Left hindlimb (tissue), 1 donor: ENCODE data around the gene ELL.

ENCODE experiments used
- DNase-seq: peaks from one replicate; pipeline ENCODE4 v3.0.0-alpha.2; 2018

The ELL gene

GRCh38 chr19:18466354-18466753 lies 55.5 kb downstream of the ELL start:
- DNase-seq: no peak

DNA sequence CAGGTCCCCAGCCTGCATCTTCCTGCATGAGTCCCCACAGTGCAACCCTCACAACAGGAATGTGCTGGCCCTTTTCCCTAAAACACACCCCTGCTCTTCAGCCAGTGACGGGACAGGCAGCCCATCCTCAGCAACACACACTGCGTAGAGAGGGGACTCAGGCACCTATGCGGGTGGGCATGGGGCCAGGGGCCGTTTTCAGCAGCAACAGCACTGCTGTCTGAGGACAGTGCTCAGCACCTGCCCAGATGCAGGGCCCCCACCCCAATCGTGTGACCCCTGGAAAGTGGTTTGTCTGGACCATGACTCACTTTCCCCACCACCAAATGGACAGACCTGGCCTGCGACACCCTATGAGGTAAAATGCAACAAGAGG lies 55.9 kb downstream of the ELL start:
- no peak for DNase-seq

GRCh38 chr19:18465214-18465963 lies 56.5 kb downstream of the ELL start:
- no peak for DNase-seq

DNA sequence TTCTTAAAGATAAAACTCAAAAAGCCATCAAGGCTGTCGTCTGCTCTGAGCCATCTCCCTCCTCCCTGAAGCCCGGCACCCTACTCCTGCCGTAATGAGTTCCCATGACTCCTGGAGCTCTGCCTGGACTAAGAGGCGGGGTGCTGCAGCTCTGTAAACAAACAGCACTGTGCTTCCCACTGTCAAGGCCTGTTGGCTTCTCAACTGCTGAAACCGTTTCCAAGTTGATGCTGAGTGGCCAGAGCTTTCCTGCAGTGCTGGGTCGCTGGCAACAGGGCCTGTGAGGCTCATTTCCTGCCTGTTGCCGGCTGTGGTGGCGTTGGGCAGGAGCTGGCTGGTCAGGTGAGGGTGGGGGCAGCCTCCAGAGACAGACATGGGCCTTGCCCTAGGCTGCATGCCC lies 57.2 kb downstream of the ELL start:
- DNase-seq: no peak

GRCh38 chr19:18461471-18461870 lies 60.4 kb downstream of the ELL start:
- DNase-seq: no peak

- no peak for DNase-seq
These were observed 61.0 kb downstream of the ELL start for GRCh38 chr19:18460900-18461299.

DNA sequence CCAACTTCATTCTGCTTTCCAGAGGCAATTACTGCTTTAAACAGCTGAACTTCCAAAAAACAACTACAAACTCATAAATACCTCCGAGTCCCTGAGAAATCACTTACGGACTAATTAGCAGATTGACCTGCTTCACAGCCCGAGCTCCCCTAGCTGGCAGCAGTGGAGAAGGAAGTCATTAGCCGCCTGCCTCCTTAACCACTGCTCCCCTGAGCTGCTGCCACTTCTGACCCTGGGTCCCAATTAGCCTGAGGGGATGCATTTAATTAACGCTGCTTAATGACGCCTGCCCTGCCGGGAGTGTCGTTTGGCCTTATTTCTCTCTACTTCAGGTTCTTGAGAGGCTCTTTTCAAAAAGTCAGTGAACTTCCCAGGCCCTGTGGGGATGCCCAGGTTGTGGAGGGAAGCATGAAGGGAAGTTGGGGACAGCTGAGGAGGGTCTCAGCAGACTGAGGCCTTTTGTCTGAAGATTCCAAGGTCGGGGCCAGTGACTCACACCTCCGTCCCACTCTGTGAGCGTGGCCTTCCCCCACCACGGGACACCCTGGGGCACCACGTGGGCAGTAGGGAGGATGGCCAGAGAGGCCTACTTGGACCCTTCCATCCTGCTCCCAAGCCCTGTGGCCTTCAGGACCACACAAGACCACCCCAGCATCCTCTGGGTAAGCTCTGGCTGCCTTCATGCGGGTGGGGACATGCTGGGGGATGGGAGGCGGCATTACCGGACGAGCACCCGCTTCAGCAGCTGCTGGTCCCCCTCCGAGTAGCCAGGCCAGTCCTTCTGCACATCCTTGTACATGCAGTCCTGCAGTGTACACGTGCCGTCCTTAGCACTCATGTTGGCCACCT lies 64.2 kb downstream of the ELL start:
- DNase-seq: no peak

- no peak for DNase-seq
These were observed 64.9 kb downstream of the ELL start for GRCh38 chr19:18456974-18457373.

DNA sequence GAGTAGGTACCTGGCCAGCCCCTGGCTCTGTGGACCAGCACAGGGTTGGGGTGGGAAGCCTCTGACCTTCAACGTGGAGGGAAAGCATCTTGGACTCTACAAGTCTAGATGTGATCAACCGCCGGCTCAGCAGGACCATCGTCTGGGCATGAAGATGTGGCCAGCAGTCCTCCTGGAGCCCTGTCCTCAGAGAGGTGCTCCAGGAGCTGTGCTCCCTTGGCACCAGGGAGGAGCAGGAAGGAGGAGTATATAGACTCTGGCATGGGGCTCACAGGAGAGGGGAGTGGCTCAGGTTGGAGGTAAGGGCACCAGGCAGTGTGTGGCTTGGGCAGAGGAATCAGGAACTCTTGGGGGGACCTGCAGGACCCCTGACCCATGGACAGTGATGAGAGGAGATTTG lies 65.6 kb downstream of the ELL start:
- no peak for DNase-seq

GRCh38 chr19:18453269-18454024 lies 68.4 kb downstream of the ELL start:
- no peak for DNase-seq

DNA sequence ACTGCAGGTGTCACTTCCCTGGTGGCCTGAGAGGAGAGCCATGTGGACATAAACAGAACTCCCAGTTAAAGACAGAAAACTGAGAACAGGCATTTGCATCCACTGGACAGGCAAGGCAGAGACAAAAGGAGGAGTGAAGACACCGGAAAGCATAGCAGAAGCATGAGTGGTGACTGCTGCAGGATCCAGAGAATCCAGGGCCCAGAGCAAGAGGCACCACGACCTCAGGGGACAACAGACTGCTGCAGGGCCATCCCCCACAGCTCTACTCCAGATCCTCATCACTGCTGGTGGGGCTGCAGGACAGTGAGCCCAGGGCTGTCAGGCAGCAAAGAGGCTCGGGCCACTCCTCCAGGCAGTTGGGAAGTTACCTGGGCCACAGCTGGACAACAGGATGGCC lies 69.5 kb downstream of the ELL start:
- DNase-seq: no peak

DNA sequence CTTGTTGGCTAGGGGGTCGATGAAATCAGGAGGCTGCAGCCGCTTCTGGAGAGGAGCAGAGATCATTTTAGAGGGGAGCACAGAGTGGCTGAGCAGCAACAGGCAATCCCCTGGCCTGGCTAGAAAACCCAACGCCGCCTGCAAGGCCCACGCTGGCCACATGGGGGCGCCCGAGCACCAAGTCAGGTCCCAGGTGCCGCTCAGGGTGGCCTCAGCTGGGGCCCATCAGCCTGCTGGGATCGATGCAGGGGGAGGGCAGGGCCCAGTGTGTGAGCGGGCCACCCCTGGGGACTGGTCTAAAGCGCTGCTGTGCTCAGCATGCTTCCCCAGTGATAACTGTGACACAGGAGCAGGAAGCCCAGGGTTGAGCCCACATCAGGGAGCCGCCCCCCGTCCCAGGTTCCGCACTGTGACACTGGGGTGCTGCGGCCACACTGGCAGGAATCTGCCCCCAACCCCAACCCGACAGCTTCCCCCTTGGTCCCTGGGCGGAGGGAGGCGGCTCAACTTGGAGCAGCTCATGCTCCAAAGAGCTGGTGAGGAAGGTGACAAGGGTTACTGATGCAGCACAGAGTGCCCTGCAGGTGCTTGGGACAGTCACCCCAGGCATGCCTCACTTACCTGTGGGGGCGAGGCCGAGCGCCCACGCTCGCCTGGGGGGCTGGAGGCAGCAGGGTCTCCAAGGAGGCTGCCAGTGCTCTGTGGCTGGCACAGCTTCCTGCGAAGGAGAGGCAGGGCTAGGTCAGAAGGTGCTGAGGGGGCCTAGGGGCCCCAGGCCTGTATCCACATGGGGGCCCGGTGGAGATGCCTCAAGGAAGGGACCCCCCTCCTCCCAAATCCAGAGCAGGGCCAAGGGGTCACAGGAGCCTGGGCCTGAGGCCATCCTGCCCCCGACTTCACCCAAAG lies 70.7 kb downstream of the ELL start:
- peak; percentile 88 for DNase-seq

GRCh38 chr19:18450021-18450930 lies 71.6 kb downstream of the ELL start:
- DNase-seq: no peak

- DNase-seq: no peak
These were observed 72.3 kb downstream of the ELL start for GRCh38 chr19:18449552-18449951.

- no peak for DNase-seq
These were observed 75.0 kb downstream of the ELL start for GRCh38 chr19:18446811-18447359.

- DNase-seq: no peak
These were observed 75.6 kb downstream of the ELL start for GRCh38 chr19:18446145-18446810.

- no peak for DNase-seq
These were observed 76.5 kb downstream of the ELL start for GRCh38 chr19:18445262-18445948.

DNA sequence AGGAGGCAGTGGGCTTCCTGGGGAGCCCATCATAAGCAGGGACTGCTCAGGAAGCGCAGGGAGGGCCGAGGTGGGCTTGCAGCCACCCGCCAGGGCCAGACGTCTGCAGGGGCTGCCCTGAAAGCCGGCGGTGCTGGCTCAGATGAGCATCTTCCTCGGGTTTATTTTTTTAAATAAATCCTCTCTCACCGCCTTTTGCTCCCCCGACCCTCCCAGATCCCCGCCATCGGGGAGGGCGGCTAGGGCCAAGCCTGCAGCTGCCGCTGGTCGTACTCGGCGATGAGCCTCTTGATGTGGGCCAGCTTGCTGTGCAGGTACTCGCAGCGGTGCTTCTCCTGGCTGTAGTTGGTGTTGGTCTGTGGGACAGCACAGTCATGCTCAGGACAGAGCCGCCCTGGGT lies 77.4 kb downstream of the ELL start:
- no peak for DNase-seq

DNA sequence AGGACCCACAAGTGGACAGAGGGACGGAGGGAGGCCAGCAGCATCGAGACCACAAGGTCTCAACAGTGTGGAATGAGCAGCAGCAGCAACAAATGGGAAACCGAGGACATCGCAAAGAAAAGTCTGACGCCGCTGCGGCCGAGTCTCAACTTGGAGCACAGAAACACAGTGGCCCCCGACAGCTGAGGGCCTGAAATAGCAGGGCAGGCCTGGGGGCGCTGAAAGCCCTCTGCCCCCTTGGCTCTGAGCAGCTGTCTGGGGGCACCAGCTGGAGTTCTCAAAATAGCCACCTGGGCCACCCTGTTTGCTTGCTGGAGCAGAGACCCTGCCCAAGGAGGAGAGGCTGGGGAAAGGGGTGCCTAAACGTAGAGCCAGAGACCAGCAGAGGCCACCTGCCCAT lies 78.0 kb downstream of the ELL start:
- no peak for DNase-seq

- no peak for DNase-seq
These were observed 78.5 kb downstream of the ELL start for GRCh38 chr19:18443406-18443805.
